ENCODE measurements around the gene LAMA3. TPM values are rescaled to one million over a fixed set of nuclear protein-coding genes. Genes with fewer than 3 reads are reported as not detected.

The LAMA3 gene
- total RNA-seq = 1 to 10 TPM; 5.6 to 6.7 TPM
- long read RNA-seq, partial matches to known transcripts = 2 of 2 reads
- long read RNA-seq, other reads (novel, unspliced or antisense) = 0 of 2 reads

GRCh38 chr18:23689031-23689615 is at the start of gene LAMA3:
TSS of gene LAMA3 (plus strand) at chr18:23689453. CDS start at chr18:23689684, 231 bp downstream.
- ATAC-seq (peak; percentile 93 to 96), DNase-seq (peak; percentile 67)
- intact Hi-C loops (cut with DNase I) = no loop called here

DNA sequence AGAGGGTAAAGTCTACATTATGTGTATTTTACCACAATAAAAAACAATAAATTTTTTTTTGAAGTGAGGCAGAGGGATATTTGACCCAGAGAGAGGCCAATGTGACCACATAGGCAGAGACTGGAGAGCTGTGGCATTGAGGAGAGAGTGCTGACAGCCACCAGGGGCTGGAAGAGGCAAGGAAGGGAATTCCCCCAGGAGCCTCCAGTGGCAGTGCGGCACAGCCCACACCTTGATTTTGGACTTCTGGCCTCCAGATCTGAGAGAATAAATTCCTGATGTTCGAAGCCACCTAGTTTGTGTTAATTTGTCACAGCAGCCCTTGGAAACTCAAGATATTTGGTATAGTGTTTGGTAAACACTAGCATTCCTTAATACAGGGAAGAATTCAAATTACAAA is 49.2 kb upstream of the LAMA3 start:
- intact Hi-C loops (cut with DNase I) = no loop called here
- DNase-seq (no peak), ATAC-seq (no peak)

DNA sequence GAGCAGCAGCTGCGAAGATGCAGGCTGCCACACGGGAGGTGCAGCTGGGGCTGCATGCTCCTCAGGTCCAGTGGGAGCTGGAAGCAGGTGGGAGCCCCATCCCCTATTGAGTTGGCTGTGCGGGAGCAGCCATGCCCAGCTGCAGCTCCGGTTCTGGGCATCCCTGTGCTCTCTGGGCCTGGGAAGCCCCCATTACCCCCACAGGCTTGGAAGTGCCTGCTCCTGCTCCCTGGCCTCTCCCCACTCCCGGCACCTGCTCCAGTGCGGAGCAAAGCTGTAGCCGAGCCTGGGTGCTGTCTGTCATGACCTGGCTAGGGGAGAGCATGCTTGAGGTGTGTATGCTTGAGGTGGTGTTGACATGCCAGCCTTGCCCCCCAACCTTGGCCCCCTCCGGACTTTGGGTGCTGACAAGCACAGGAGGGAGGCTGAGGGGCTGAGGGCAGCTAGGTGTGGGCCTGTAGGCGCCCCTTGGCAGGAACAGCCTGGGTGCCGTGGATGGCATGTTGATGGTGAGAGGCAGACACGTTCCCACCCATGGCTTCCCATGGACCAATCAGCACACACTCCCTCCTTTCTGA is 48.0 kb upstream of the LAMA3 start:
- DNase-seq (no peak), ATAC-seq (no peak)
- intact Hi-C loops (cut with DNase I) = no loop called here

DNA sequence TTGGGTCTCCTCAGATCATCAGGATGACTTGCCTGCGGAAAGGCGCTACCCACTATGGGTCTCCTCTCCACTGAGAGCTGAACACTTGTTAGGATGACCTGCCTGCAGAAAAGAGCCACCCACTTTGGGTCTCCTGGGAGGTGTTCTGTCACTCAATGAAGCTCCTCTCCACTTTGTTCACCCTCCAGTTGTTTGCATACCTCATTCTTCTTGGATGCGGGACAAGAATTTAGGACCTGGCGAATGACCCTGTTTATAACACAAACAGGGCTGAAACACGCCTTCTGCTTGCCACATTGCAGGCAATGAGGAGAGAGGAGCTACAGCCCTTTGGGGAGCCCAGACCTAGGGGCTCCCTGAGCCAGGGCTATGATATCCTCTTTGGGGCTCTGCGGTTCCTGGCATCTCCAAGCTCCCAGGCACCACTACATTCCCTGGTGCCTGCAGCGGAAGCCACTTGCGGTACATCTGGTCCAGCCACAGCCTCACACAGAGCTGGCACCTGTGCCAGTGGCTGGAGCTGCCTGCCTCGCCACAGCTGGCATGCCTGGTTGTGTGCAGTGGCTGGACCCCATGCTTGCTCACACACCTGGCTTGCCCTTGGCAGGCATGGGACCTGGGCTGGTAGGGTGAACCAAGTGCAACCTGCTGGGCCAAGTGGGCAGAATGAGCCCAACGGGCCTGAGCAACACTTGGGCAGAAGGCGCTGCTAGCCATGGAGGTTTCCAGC is 47.2 kb upstream of the LAMA3 start:
- no peak for DNase-seq
- intact Hi-C loops (cut with DNase I) = no loop called here
- no peak for ATAC-seq

DNA sequence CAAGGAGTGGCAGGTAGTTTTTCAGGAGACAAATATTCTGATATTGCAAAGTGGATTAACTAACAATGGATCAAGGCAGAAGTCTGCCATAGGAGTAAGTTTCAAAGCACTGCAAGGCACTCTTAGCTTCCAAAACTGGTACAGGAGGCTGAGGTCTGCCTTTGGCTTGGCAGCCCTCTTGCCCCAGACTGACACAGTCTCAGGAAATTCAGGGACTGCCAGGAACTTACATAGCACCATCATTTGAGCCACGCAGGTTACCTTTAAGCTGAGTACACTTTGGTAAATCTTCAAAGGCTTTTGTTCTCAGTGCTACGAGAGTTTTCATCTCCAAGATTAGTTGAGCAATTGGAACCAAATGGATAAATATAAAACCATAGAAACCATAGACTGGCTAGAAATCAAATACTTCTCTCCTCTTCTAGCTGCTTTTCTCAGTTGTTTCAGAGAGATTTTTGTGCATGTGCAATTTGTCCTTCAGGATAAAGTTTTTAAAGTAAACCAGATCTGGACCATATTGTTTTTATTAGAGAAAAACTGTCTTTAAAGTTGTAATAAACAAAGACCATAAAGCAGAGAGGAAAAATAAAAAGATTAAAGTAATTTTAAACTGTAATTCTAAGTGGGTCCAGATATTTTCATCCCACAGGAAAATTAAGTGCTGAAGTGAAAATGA is 45.3 kb upstream of the LAMA3 start:
- intact Hi-C loops (cut with DNase I) = no loop called here
- no peak for DNase-seq
- no peak for ATAC-seq

DNA sequence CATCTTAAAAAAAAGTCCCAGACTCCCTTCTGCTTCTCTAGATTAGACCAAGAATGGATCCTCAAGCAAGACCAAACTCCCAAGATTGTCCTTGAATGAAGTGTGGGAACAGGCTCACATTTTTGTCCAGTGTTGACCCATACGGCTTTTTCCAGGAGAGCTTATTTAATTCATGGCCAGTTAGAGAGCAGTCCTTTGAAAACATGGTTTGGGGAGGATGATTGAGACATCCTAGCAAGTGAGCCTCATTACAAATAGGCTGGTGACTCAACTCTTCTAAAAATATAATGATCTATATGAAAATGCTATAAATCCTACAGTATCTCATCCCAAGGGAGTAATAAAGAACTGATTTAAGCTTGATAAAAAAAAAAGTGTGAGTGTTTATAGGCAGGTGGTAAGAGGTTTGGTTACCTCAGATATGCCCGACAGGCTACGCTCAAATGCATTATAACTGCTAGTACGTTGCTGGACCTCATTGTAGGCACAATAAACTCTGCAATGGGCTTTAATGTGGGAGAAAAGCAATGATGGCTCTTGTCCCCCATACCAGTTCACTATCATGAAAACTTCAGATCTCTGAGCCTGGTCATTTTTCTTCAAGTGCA is 43.6 kb upstream of the LAMA3 start:
- ATAC-seq = no peak
- intact Hi-C loops (cut with DNase I) = no loop called here

GRCh38 chr18:23646282-23646681 is 43.0 kb upstream of the LAMA3 start:
- no peak for ATAC-seq
- intact Hi-C loops (cut with DNase I) = no loop called here

More for the DNA sequence above, 43.6 kb upstream of the LAMA3 start:
- DNase-seq = no peak

DNA sequence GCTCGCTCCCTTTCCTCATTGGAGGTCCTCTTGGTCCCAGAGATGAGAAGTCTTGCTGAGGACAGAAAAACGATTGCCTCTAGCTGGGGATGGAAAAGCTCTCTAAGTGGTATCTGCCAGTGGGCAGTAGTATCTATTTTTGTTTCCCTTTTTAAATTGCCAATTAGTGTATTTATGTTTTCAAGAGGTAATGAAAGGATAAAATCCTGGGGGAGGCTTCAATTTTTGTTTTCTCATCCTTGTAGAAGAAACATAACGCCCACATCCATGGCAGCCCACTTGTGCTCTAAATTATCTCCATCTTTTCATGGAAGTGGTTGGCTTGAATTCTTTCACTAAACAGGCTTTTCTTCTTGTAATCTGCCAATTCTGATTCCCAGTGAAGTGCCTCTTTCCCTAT is 40.8 kb upstream of the LAMA3 start:
- ATAC-seq = no peak
- intact Hi-C loops (cut with DNase I) = no loop called here
- no peak for DNase-seq

More at GRCh38 chr18:23646282-23646681, 43.0 kb upstream of the LAMA3 start:
- no peak for DNase-seq

DNA sequence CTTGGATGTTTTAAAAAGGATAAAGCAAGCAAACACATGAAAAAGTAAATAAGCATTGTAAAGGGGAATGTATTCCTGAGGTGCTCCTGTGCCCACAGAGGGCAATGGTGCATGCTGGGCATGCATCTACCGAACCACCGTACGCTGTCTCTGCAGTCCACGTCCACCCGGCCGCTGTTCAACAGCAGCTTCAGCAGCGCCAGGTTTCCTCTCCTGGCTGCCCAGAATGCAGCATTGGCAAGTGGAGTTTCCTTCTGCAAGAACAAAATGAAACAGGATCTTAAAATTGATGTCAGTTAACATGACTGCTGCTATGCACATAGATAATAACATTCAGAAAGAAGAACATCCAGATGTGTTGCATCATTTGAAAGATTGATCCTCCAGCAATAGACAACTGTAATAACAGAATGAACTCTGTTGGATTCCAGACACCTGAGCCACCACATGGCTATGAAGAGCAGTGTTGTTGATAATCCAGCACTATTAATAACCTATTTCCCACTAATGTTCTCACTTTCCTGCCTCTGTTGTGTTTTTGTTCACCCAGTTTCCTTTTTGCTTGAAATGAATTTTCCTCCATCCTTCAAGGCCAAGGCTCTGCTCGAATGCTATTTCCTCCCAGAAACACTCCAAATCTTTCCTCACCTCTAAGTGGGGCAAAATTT is 40.2 kb upstream of the LAMA3 start:
- intact Hi-C loops (cut with DNase I) = no loop called here
- ATAC-seq (no peak), DNase-seq (no peak)

DNA sequence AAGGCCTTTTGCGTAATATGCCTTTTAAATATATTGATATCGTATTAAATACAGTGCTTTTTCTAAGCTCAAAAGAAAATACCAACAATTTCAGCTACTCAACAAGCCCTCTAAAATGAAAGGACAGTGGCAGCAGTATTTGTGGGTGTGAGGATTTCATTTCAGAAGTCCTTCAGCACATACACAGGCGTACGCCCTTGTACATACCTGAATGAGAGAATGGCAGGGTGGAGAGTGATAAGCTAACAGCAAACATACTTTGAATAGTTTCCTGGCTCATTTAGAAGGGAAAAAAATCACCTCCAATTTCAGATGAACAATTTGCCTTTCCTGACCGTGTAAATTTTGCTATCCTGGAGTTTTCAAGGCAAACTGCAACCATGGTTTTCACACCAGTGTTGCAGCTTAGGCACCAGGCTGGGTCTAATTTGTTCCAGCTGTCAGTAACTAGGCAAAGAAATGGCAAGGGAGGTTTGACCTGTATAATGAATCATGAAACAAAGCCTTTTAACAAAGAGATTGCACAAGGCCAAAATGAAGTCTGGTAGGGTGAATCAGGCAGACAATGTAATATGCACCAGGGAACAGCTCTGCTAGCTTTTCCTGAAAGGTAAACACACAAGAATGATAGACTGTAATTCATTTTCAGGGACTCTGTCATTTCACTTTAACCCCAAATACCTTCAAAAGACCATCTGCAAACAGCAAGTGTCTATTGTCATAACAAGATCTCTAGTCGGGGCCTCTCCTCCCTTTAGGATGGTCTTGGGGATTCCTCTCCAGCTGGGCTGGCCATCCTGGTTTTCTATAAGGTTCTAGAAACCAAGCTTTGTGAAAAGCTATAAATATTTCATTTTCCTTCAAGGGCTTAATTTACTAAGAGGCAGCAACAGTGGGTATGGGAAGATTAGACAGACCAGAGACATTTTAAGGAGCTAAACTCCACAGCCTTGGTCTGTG is 38.0 kb upstream of the LAMA3 start:
- intact Hi-C loops (cut with DNase I) = no loop called here
- ATAC-seq = peak in 1 of 2 donors; percentile 85

GRCh38 chr18:23652232-23652631 is 37.0 kb upstream of the LAMA3 start:
- no peak for DNase-seq
- intact Hi-C loops (cut with DNase I) = no loop called here
- ATAC-seq = no peak

More for the DNA sequence above, 38.0 kb upstream of the LAMA3 start:
- no peak for DNase-seq

- ATAC-seq = no peak
These were observed 31.0 kb upstream of the LAMA3 start for GRCh38 chr18:23658285-23658684.

DNA sequence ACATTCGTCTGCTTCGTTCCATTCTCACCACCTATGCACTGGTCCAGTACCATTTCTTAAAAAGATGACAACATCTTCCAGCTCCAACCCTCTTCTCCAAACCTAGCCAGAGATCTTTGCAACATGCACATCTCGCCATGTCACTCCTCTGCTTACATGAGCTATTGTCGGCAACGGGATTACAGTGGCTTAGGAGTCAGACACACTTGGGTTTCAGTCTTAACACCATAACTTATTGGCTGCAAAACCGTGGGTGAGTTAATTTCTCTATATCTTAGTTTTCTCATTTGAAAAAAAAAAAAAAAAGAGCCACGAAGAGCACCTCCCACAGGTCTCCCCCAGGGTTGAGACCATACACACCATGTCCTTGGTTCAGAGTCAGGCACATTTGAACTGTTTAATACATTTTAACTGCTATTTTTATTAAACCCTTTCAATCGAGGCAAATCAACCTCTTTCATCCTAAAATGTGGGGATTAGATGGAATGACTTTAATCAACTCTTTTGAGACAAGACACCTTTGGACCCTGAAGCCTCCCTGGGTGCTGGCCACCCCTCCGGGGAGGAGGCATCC is 27.4 kb upstream of the LAMA3 start:
- no peak for DNase-seq
- ATAC-seq = no peak
- intact Hi-C loops (cut with DNase I) = no loop called here

More at GRCh38 chr18:23658285-23658684, 31.0 kb upstream of the LAMA3 start:
- no peak for DNase-seq
- intact Hi-C loops (cut with DNase I) = no loop called here

DNA sequence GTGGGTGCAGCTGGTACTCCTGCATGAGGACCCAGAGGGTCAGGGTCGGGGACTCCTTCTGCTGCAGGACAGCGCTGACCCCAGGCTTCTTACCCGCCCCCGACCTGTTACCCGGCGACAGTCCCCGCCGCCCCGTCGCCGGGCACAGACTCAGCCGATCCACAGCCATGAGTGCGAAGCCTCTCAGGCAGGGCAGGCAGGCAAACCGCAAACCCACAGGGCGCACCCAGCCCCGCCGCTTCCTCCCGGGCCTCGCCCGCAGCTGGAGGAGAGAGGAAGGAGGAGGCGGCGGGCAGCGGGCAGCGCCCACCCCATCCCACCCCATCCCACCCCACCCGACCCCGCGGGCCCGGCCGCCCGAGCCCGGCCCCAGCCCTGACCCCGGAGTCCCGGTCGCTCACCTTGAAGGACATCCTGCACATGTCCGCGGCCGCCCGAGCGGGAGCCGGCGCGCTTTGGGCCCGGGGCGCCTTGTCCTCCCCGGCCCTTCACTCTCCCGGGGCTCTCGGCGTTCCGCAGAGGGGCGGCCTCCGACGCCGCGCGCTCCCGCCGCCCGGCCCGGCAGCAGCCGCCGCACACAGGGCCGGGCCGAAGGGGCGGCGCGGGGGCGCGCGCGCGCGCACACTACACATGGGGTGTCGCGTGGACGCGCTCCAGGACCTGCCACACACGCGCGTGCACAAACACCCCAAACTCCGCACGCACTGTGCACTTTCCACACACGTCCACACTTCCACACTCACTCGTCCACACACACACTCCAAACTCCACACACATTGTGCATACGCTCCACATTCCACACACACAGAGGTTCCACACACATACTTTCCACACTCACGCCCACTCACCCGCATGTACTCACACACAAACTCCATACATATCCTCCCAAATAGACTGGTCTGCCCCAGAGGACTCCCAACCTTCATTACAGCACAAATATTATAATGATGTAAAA is 26.7 kb upstream of the LAMA3 start, which contains the start of gene ANKRD29:
ANKRD29 (minus strand) TSS at position 603 of the 955 bp plus-strand sequence; CDS start at position 422, 181 bp downstream.
- ATAC-seq (peak; percentile 90 to 93), DNase-seq (peak; percentile 66)
- intact Hi-C loops (cut with DNase I) = no loop called here

- no peak for DNase-seq
- no peak for ATAC-seq
- intact Hi-C loops (cut with DNase I) = no loop called here
These were observed 24.6 kb upstream of the LAMA3 start for GRCh38 chr18:23664674-23665073.

GRCh38 chr18:23667114-23667513 is 22.1 kb upstream of the LAMA3 start:
- ATAC-seq (no peak), DNase-seq (no peak)
- intact Hi-C loops (cut with DNase I) = no loop called here

All from left cardiac atrium (tissue), 4 donors.